Kidney (tissue), 22 donors: ENCODE measurements around the gene TMEM119. TPM values are rescaled to one million over a fixed set of nuclear protein-coding genes. Genes with fewer than 3 reads are reported as not detected.
A peak's percentile ranks its signal among the peaks of the same experiment; 100 is the strongest.

ENCODE experiments used
- DNase-seq, 5 donors: peaks; one replicate each; pipeline ENCODE4 v3.0.0-alpha.2; 2013 to 2020
- FAIRE-seq: peaks from 2 replicates; lab custom pipeline; 2012; peaks lifted over from hg19 to GRCh38; lab: Jason Lieb, UNC
- H3K27ac ChIP-seq, 2 donors: one replicate each; pipeline ENCODE4 v1.7.0; 2013; ENCODE audit warnings: low read depth in 2 of 2, low read length in 2 of 2, inconsistent platforms in 1 of 2
- H3K27me3 ChIP-seq: one replicate; pipeline ENCODE4 v1.7.1; 2013; ENCODE audit warnings: low read length, inconsistent platforms; ENCODE audit not compliant: control insufficient read depth, insufficient read depth
- H3K36me3 ChIP-seq, 3 donors: one replicate each; pipeline versions ENCODE4 v1.7.0 to v1.7.1; 2013; ENCODE audit warnings: low read length in 3 of 3, control low read depth in 1 of 3, inconsistent platforms in 1 of 3; ENCODE audit not compliant: insufficient read depth in 3 of 3, control insufficient read depth in 2 of 3
- H3K4me1 ChIP-seq, 3 donors: one replicate each; pipeline versions ENCODE4 v1.7.0 to v1.7.1; 2013; ENCODE audit warnings: low read length in 3 of 3, inconsistent platforms in 1 of 3, low read depth in 1 of 3; ENCODE audit not compliant: control insufficient read depth in 2 of 3, insufficient read depth in 2 of 3
- H3K4me3 ChIP-seq, 3 donors: one replicate each; pipeline versions ENCODE4 v1.7.0 to v1.8.1; 2013; ENCODE audit warnings: low read length in 3 of 3, control low read depth in 1 of 3, inconsistent platforms in 1 of 3
- H3K9ac ChIP-seq, 3 donors: one replicate each; pipeline versions ENCODE4 v1.7.0 to v1.7.1; 2013; ENCODE audit warnings: low read length in 3 of 3, control low read depth in 1 of 3, inconsistent platforms in 1 of 3
- H3K9me3 ChIP-seq, 3 donors: one replicate each; pipeline versions ENCODE4 v1.7.0 to v1.7.1; 2013; ENCODE audit warnings: low read length in 3 of 3, control low read depth in 1 of 3, inconsistent platforms in 1 of 3; ENCODE audit not compliant: control insufficient read depth in 2 of 3, insufficient read depth in 1 of 3
- CTCF ChIP-seq: IDR thresholded peaks from 3 replicates; pipeline ENCODE4 v1.5.1; 2012; ENCODE audit warnings: mild to moderate bottlenecking, moderate library complexity, borderline replicate concordance; ENCODE audit not compliant: insufficient read depth; ENCODE audit errors: extremely low read depth
- intact Hi-C: fragments of 100-400 bp; cut with DNase I; formaldehyde crosslinking; loops from one replicate; pipeline ENCODE4 v1.11.1; 2022
- long read RNA-seq, 10 donors: library from polyadenylated mRNA in 1 of 10; unstranded in 1 of 10; transcript quantifications; one replicate each; pipeline ENCODE4 v2.0.0 and lab custom pipeline, GENCODE V29; 2021 to 2026
- polyA plus RNA-seq: library from polyadenylated mRNA; stranded (reverse); fragments of 350-450 nt; fragmentation: Illumina TruSeq; extraction: RNeasy Lipid Tissue Mini Kit (QIAGEN cat#74804); gene quantifications from one replicate; pipeline ENCODE4 v1.2.3, GENCODE V29; 2014; ENCODE audit warnings: low read depth, low replicate concordance; ENCODE audit not compliant: insufficient read depth
- total RNA-seq: library from RNA; stranded (reverse); fragmentation: NEBNext Ultra II Directional; extraction: Animal tissue kit (Norgen Biotek cat#: 25700); gene quantifications from one replicate; pipeline ENCODE4 v1.2.1, GENCODE V29; 2021
- donor health status: control.
- donor health status: control.
- donor health status: control.
- donor health status: control.
- donor health status: control.
- donor health status: DM: yes; HTN: yes; CAD: no.
- donor health status: Normal renal cell carcinoma (clear cell type).

The TMEM119 gene
- total RNA-seq (15.8 TPM), polyA plus RNA-seq (4.1 TPM)
- long read RNA-seq, donor 1, partial matches to known transcripts = 0 of 3 reads
- long read RNA-seq, donor 1, other reads (novel, unspliced or antisense) = 0 of 3 reads
- long read RNA-seq, donor 2, partial matches to known transcripts = 0 of 3 reads
- long read RNA-seq, donor 2, other reads (novel, unspliced or antisense) = 0 of 3 reads
- long read RNA-seq, donor 3, partial matches to known transcripts = 0 of 2 reads
- long read RNA-seq, donor 3, other reads (novel, unspliced or antisense) = 0 of 2 reads
- long read RNA-seq, donor 4, transcript TMEM119-201 (2 exons, 2,707 nt) = major isoform, 6 of 7 reads
- long read RNA-seq, donor 4, partial matches to known transcripts = 0 of 7 reads
- long read RNA-seq, donor 4, other reads (novel, unspliced or antisense) = 0 of 7 reads
- long read RNA-seq, donor 5 = 0 reads
- long read RNA-seq, donor 6, partial matches to known transcripts = 0 of 2 reads
- long read RNA-seq, donor 6, other reads (novel, unspliced or antisense) = 0 of 2 reads
- long read RNA-seq, donor 7, transcript TMEM119-201 (2 exons, 2,707 nt) = major isoform, 11 of 21 reads
- long read RNA-seq, donor 7, partial matches to known transcripts = 0 of 21 reads
- long read RNA-seq, donor 7, other reads (novel, unspliced or antisense) = 10 of 21 reads
- long read RNA-seq, donor 8, partial matches to known transcripts = 0 of 5 reads
- long read RNA-seq, donor 8, other reads (novel, unspliced or antisense) = 0 of 5 reads
- long read RNA-seq, donor 9, partial matches to known transcripts = 0 of 4 reads
- long read RNA-seq, donor 9, other reads (novel, unspliced or antisense) = 0 of 4 reads
- long read RNA-seq, donor 10, partial matches to known transcripts = 0 of 4 reads
- long read RNA-seq, donor 10, other reads (novel, unspliced or antisense) = 0 of 4 reads

GRCh38 chr12:108597559-108598471, at the start of gene TMEM119:
TMEM119 (minus strand) TSS chr12:108598084; CDS start chr12:108592383, 5,701 bp downstream.
- Histone ChIP-seq H3K9ac (peak within 1 kb of the TSS in 1 of 3 donors; percentile 82), H3K27me3 (no peaks in the 10 kb centered on the region), H3K4me3 (peak within 1 kb of the TSS; percentile 8 to 93 (median 39)), H3K36me3 (no peaks in the 10 kb centered on the region), H3K9me3 (no peaks in the 10 kb centered on the region), H3K4me1 (no peaks in the 10 kb centered on the region), H3K27ac (no peak within 1 kb of the TSS)
- TF ChIP-seq CTCF = no peak
- intact Hi-C loops = no loop called here
- peak; percentile 62 to 87 (median 75) for DNase-seq
- FAIRE-seq = no peak

GRCh38 chr12:108646600-108647579, 49.0 kb upstream of the TMEM119 start:
- H3K9ac ChIP-seq = no peak overlapping the region
- H3K9me3 ChIP-seq = no peaks in the 10 kb centered on the region
- no peak for DNase-seq
- peaks cover 2 to 10% (median 7%) of the 10 kb centered on the region in 3 donors for H3K36me3 ChIP-seq
- no peak overlapping the region for H3K4me3 ChIP-seq
- H3K27me3 ChIP-seq = no peaks in the 10 kb centered on the region
- peaks cover 0 to 19% (median 12%) of the 10 kb centered on the region in 3 donors for H3K4me1 ChIP-seq
- no peak for FAIRE-seq
- no peak overlapping the region for H3K27ac ChIP-seq
- TF ChIP-seq CTCF = no peak
- intact Hi-C loops = no loop called here
